Stimulated activated CD8-positive, alpha-beta memory T cell treated with anti-CD3 and anti-CD28 coated beads, Interleukin-15, amount 100 ng/mL, for 1 hour (primary cell): ENCODE data around the gene GALNS.
"Not testable (repeated sequence)": the region's sequence is repeated elsewhere in the genome, so short reads cannot be mapped to it uniquely, and the experiment has no call there.

Experiments used
- DNase-seq: peaks from one replicate; pipeline ENCODE4 v3.0.0-alpha.2; 2020; ENCODE audit warnings: low read depth

Gene GALNS

GRCh38 chr16:88805340-88805715 is 51.4 kb downstream of the GALNS start:
- DNase-seq = no peak

- DNase-seq = no peak
These were observed 52.0 kb downstream of the GALNS start for GRCh38 chr16:88804552-88805339.

- no peak for DNase-seq
These were observed 52.6 kb downstream of the GALNS start for GRCh38 chr16:88804173-88804551.

GRCh38 chr16:88803264-88803987 is 53.3 kb downstream of the GALNS start, which contains the start of gene CDT1:
Gene CDT1 (plus strand): TSS chr16:88803789. CDS start chr16:88803832, 43 bp downstream.
- DNase-seq = peak; percentile 53

GRCh38 chr16:88800277-88800592 is 56.5 kb downstream of the GALNS start:
- DNase-seq = no peak

- DNase-seq = no peak
These were observed 57.0 kb downstream of the GALNS start for GRCh38 chr16:88799569-88800276.

- DNase-seq = no peak
These were observed 57.8 kb downstream of the GALNS start for GRCh38 chr16:88798772-88799455.

- no peak for DNase-seq
These were observed 58.7 kb downstream of the GALNS start for GRCh38 chr16:88798073-88798472.

- DNase-seq = no peak
These were observed 60.5 kb downstream of the GALNS start for GRCh38 chr16:88796278-88796677.

GRCh38 chr16:88793251-88793954 is 63.3 kb downstream of the GALNS start:
- no peak for DNase-seq

- no peak for DNase-seq
These were observed 64.0 kb downstream of the GALNS start for GRCh38 chr16:88792668-88793250.

GRCh38 chr16:88792078-88792550 is 64.6 kb downstream of the GALNS start:
- no peak for DNase-seq

GRCh38 chr16:88790312-88791211 is 66.2 kb downstream of the GALNS start:
- DNase-seq = no peak

- no peak for DNase-seq
These were observed 67.2 kb downstream of the GALNS start for GRCh38 chr16:88789594-88789993.

- DNase-seq = not testable (repeated sequence)
These were observed 68.0 kb downstream of the GALNS start for GRCh38 chr16:88788749-88789148.

- DNase-seq = no peak
These were observed 69.0 kb downstream of the GALNS start for GRCh38 chr16:88787579-88788314.

GRCh38 chr16:88785106-88785924 is 71.4 kb downstream of the GALNS start, which contains the start of gene PIEZO1:
Gene PIEZO1 (minus strand): TSS chr16:88785220. CDS start chr16:88784964, 256 bp downstream.
- peak; percentile 80 for DNase-seq

GRCh38 chr16:88784856-88785105 is 72.0 kb downstream of the GALNS start:
- no peak for DNase-seq
